GM20431 (cell line): Measurements from ENCODE around the gene PLEKHF1.

Experiments
- in situ Hi-C: fragments of 300-500 bp; cut with MseI, MboI; formaldehyde crosslinking; loops from one replicate; pipeline ENCODE4 v1.15.0; 2020; ENCODE audit warnings: low sequenced_read_pairs; ENCODE audit not compliant: unreplicated experiment

The PLEKHF1 gene

DNA sequence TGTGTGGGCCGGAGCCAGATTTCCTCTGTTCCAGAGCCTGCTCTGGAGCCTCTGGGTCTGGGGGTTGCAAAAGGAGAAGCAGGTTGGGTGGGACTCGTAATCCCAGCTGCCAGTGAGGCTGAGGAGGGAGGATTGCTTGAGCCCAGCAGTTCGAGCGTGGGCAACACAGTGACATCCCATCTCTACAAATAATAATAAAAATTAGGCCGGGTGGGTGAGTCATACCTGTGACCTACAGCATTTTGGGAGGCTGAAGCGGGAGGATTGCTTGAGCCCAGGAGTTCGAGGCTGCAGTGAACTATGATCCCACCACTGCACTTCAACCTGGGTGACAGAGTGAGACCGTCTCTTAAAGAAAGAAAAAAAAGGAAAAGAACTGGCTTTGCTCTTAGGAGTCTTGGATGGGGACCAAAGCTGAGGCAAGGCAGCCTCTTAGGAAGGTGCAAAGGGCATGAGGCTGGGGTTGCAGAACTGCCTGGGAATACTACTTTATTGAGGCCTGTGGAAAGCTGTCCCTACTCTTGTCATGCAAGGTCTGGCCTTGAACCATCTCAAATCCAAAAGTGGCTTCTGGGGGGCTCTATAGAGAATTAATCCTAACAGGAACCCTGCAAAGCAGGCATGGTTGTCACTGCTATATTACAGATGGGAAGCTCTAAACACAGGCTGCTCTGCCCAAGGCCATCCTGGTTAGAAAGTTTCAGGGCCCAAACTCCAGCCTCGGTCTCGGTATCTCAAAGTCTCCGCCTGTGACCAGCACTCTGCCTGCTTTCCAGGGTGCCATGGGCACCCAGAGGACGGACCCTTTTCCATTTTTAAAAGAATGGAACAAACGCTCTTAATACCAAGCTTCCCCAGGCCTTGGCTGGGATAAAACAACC, 50.7 kb downstream of the PLEKHF1 start:
- in situ Hi-C loops, result no loop called here

DNA sequence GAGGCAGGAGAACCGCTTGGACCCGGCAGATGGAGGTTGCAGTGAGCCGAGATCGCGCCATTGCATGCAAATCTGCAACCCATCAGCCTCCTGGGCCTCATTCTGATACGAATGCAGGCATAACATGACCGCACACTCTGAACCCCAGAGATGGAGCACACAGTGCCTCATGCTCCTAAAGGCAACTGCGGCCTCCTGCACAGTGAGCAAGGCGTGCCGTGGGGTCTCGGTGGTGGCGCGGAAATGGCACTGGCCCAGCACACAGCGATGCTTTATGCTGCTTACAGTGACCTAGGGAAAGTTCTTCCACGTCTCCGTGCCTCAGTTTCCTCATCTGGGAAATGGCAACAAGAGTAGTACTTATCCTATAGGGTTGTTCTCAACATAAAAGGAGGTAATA, 51.8 kb downstream of the PLEKHF1 start:
- in situ Hi-C loops, result no loop called here

DNA sequence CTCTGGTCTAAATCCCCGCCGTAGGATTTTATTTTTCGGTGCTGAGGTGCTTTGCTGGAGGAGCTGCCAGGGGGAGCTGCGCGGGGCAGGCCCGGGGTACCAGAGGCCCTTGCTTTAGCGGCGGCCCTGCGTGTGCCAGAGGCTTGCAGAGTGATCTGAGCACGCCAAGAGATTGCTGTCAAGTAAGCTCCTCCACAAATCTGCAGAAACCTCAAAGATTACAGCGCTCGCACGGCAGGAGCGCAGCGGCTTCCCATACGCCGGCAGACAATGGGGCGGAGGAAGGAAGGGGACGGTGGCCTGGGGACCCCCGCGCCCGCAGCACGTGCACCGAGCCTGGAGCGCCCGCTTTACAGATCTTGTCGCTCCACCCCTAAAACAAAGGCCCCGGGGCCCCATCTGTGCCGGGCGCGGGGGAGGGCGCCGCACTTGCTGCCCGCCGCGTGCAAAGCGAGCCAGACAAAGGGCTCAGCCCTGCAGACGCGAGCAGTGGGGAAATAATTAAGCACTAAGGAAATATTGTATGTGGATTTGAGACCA, 58.9 kb downstream of the PLEKHF1 start:
- in situ Hi-C loops, result no loop called here

DNA sequence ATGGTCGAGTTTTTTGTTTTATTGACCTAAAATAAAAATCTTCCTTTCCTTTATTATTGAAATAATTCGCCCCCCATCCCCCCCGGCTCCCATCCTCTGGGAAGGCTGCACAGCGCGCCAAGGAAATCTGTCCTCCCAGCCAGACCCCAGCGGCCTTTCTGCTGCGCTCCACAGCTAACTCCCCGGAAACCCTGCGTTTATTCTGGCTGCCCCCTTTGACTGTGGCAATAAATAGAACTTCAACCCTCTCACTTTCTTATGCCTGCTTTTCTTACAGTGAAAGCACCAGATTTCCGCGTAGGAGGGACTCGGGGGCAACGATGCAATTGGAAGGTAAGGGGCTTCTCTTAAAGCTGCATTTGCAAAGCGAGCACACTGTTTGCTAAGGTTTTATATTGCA, 59.5 kb downstream of the PLEKHF1 start:
- in situ Hi-C loops, result loop anchor here (25.0 kb wide), 1 partner anchor 938 kb away; no protein-coding TSS in a partner anchor
